Kasumi-1 (cell line): ENCODE data around the gene EIF2B1.

Experiments
- DNase-seq, 2 experiments: peaks; one replicate each; lab custom pipeline; 2025; lab: John Stamatoyannopoulos, UW

The EIF2B1 gene

DNA sequence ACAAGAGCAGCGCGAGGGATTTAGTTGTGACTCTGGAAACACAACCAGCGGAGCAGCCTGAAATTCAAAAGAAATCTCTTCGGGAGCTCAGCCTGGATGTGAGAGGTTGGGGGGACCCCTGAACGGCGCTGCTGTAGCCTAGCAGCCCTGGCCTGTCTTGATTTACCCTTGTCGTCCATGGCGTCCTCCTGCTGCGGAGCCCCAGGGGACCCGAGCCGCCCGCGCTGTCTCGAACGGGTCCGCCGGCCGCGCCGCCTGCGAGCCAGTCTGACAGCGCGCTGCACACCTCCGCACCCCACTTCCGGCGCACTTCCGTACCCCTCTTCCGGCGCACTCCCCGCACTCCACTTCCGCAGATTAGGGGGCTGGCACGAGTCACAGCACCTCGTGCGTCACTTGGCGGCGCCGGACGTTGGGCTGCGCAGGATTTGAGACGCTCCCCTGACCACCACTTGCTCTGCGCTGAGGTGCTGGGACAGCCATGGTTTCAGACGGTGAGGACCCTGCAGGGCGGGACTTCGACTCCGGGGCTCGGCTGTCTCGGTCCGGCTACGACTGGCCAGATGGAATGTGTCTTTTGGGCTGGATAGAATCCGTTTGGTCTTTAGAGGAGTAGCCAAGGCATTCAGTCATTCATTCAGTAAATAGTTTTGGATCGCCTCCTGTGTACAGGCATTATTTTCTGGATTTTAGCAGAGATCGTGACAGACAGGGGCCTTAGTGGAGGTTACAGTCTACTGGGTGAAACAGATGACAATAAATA, at the start of gene EIF2B1, which contains the start of gene GTF2H3:
TSS of gene EIF2B1 (minus strand) at position 308 of the 763 bp plus-strand sequence. CDS start at position 179, 129 bp downstream.
TSS of gene GTF2H3 (plus strand) at position 451 of the 763 bp plus-strand sequence. CDS start at position 482, 31 bp downstream.
- DNase-seq = peak; percentile 98 to 99

DNA sequence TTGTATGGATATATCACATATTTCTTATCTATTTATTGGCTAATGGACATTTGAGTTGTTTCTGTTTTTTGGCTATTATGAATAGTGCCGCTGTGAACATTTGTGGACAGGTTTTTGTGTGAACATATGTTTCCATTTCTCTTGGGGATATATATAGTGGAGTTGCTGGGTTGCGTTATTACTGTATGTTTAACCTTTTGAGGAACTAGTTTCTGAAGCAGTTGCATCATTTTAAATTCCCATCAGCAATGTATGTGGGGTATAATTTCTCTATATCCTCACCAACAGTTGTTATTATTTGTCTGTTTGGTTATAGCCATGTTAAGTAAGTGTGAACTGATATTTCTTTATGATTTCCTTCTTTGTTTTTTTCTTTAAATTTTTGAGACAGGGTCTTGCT, 48.1 kb upstream of the EIF2B1 start:
- DNase-seq = no peak

DNA sequence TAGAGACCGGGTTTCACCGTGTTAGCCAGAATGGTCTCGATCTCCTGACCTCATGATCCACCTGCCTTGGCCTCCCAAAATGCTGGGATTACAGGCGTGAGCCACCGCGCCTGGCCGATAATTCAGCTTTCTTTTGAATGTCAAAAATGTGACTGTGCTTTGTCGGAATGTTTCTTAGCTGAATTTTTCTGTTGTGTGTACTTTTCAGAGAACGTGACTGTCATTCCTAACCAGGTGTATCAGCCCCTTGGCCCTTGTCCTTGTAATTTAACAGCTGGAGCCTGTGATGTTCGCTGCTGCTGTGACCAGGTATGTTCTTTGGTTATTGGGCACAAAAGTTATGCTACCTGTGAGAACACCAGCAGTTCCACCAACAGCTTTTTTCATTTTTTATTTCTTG, 45.5 kb upstream of the EIF2B1 start:
- DNase-seq = no peak

DNA sequence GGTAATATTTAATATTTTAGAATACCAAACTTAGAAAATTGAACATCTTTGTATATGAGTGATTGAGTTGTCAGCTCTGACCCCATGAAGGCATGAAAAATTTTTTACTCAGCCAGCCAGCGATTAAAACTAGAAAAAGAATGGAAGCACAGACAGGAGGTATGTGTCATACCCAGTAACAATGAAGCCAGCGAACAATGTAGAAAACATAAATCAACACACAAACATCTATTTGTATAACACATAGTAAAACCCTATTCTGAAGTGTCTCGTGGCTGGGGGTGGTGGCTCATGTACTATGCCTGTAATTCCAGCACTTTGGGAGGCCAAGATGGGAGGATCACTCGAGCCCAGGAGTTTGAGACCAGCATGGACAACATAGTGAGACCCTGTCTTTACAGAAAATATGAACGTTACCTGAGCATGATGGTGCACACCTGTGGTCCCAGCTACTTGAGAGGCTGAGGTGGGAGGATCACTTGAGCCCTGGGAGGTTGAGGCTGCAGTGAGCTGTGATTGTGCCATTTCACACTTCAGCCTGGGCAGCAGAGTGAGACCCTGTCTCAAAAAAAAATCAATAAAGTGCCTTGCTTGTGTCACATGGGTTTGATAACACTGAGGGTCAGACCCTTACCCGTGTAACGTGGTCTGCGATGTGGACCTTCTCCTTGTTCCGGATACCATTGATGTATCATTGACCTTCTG, 43.3 kb upstream of the EIF2B1 start:
- DNase-seq = no peak

DNA sequence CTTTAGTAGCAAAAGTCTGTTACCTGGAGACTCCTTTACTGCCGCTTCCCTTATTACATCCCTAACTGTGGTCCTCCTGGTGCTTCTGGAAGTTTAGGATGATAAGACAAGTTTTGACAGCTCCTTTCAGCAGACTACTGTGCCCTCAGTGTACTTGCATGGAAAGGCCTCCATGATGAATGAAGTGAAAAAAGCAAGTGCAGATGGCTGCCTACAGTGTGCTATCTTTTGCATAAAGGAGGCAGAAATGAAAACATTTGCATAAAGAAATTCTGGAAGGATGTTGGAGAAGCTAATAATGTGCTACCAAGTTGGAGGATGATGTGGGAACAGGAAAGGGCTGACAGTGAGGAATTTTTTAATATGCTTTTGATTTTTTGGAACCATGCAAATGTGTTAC, 42.0 kb upstream of the EIF2B1 start:
- no peak for DNase-seq

DNA sequence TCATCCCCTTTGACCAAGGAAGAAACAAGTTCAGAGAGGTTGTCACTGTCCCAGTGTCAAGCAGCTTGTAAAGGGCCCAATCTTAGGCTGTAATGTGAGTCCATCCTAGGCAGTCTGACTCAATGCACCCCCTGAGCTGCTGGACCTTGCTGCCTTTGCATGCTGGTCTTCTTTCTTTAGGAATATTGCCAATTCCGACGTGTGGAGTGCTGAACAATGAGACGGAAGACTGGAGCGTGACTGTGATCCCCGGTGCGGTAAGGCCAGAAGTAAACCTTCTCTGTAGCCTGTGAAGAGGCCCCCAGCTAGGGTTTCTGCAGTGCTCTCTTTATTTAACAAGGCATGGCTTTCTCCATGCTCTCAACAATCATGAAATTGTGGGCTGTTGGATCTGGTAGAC, 38.4 kb upstream of the EIF2B1 start:
- DNase-seq = no peak

DNA sequence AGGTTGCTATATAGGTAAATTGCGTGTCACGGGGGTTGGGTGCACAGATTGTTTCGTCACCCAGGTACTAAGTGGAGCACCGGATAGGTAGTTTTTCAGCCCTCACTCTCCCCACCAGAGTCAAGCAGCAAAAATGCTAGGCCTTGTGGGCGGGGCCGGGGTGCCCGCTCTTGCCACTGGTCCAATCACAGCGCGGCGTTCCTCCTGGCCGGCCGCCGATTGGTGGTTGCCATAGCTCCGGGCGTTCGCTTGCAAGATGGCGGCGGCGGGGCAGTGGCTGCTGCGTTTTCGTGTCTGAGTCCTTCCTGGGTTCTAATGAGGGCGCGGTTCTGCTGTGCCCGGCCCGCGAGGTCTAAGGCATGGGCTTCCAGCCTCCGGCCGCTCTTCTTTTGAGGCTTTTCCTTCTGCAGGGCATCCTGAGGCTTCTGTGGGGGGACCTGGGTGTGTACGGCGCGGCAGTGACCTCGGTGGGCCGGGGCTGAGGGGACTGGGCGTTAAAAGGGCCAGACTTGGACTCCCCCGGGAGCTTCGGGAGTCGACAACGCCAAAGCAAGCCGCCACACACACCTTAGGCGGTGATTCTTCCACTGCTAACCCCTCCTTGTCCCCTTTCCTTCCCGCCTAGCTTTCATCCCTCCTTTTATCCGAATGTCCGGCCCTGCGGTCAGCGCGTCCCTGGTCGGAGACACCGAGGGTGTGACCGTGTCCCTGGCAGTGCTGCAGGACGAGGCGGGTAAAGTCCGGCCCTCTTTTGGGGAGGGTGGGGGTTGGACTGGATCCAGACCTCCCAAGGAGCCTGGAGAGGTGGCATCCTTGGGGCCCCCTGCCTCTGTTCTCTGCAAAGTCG, 37.6 kb upstream of the EIF2B1 start, which contains the start of gene TCTN2:
TSS of gene TCTN2 (plus strand) at position 232 of the 847 bp plus-strand sequence. CDS start at position 360, 128 bp downstream.
- no peak for DNase-seq

DNA sequence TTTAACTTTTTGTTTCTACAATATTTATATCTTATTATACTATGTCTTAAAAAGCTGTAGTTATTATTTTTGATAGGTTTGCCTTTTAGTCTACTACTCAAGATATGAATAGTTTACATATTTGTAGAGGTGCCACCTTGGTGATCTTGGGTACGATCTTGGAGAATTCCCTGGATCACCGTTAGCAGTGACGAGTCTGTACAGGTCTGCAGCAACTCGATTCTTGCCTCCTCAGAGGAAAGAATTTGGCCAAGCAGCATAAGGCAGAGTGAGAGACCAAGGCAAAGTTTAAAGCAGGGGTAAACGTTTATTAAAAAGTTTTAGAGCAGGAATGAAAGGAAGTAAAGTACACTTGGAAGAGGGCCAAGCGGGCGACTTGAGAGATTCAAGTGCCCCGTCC, 34.3 kb upstream of the EIF2B1 start:
- no peak for DNase-seq

DNA sequence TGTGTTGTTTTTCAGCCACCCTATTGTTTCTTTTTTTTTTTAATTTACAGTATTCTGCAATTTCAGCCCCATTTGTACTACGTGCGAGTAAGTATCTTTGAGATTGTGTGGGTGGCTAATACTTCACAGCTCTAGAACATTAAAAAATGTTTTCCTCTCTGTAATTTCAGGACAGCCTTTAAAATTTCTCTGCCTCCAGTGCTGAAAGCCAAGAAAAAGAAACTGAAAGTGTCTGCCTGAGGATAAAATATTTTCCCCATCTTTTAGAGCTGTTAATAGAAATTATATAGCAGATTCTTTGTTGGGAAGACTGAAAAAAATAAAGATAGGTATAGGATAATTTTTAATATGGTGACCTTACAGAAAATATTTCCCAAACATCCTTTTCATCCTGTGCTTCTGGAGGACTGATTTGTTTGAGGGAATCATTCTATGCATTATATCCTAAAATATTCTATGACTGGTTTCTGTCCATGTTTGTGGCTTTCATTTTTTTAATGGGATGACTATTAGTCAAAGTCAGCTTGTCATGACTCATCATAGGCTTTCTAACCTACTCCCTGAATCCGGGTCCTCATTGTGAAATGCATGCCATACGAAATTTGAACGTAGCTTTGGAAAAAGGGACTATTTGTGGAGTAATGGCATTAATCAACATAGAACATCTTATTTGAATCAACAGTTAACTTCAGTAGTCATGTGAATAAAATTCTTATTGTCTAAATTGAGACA, 26.7 kb upstream of the EIF2B1 start:
- DNase-seq = no peak

DNA sequence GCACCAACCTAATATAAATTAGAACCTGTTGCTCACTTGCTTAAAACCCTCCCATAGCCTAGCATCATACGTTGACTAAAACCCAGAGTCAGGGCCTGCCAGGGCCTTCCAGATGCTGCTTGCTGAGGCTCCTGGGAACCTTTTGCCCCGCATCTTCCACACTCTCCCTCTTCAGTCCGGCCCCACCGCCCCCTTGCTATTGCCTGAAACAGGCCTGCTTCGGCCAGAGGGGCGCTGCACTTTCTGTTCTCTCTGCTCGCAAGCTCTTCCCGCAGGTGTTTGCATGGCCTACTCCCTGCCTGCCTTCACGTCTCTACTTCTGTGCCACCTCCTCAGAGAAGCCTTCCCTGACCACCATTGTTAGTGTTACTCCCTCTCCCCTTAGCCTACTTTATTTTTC, 23.7 kb upstream of the EIF2B1 start:
- DNase-seq = no peak

DNA sequence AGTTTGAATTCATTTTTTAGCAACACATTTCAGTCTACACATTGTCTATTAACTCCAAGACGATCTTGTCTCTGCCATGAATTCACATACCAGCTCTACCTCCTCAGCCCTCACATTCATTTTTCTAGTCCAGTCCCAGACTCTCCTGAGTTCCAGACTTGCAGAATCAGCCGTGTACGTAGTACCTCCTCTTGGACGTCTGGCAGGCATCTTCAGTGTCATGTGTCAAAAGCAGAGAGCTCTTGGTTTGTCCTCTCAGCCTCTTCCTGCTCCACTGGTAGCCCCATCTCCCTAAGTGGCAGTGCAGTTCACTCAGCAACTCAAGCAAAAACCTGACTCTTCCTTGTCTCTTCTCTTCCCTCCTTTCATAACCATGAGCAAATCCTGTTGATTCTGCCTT, 22.9 kb upstream of the EIF2B1 start:
- DNase-seq = no peak

DNA sequence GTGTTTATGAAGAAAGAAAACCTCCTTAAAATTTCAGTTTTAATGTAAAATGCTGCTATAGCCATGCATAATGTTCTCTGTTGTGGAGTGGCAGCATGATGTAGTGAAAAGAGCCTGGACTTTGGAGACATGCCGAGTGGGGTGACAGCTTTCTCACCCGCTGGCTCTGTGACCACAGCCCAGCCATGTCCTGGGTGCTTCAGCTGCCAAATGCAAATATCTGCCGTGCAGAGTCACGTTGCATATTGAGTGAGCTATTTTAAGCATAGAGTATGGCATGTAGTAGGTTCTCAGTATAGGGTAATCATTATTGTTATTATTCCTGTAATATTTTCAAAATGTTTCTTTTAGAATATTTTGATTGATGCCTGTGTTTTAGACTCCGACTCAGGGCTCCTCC, 21.9 kb upstream of the EIF2B1 start:
- DNase-seq = no peak

DNA sequence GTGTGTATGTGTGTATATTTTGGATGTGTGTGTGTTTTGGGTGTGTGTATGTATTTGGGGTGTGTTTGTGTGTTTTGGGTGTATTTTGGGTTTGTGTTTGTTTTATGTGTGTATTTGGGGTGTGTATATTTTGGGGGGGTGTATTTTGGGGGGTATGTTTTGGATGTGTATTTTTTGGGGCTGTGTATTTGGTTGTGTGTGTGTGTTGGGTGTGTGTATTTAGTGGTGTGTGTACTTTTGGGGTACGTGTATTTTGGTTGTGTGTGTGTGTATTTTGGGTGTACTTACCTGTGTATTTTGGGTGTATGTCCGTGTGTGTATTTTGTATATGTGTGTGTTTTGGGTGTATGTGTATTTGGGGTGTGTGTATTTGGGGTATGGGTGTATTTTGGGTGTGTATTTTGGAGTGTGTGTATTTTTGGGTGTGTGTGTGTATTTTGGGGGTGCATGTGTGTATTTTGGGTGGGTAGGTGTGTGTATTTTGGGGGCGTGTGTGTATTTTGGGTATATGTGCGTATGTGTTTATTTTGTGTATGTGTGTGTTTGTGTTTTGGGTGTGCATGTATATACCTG, 20.7 kb upstream of the EIF2B1 start:
- no peak for DNase-seq

DNA sequence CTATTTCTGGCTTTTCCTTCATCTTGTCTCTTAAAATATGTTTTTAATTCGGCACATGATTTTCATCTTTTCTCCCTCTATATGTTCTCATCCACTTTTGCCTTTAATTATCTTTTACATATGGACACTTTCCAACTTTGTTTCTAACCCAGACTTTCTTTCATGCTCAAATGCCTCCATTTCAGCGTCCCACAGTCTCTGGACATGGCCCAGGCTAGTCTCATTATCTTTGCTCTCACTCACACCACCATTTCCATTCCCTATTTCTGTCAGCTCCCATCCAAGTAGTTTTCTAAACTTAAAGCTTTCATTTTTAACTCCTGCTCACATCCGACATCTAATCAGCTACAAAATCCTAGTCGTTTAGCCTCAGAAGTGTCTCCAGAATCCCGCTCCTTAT, 14.9 kb upstream of the EIF2B1 start:
- no peak for DNase-seq

DNA sequence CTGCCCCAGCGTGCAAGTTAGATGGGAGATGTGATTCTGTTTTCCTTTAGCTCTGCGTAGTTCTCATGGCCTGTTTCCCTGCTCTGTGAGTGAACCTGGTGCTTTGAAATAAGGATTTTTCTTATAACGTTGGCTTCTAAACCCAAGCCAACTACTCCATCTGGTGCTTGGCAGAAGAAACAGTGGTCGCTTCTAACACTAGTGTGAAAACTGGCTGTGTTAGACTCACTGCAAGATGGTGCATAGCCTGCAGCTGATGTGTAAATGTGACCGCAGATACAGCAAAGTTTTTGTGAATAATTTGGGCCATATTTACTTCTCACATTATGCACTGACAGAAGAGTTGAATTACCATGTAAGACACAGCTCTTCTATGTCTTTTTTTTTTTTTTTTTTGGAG, 12.4 kb upstream of the EIF2B1 start:
- DNase-seq = no peak

DNA sequence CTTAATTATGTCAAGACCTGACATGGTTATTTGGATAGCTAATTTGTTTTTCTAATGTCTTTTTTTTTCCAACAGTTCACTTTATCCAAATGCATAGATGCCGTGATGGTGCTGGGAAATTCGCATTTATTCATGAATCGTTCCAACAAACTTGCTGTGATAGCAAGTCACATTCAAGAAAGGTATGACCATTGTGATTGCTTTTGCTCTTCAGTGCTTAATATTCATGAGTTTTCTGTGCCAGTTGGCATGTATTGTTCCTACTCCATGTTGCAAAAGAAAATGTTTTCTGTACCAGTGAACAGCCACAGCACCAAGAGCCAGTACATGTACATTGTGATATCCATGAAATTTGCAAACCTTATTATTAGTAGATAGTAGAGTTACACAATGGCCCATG, 11.9 kb upstream of the EIF2B1 start:
- no peak for DNase-seq

DNA sequence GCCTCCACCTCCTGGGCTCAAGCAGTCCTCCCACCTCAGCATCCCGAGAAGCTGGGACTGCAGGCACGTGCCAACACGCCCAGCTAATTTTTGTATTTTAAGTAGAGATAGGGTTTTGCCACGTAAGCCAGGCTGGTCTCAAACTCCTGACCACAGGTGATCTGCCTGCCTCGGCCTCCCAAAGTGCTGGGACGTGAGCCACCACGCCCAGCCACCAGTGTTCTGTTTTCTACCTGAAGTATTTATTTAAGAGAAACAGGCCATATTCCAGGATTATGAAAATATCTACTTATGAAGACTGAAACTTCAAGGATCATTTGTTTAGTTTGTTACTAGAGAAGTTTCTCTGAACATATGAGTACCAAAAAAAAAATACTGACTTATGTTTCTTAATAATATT, 10.4 kb upstream of the EIF2B1 start:
- no peak for DNase-seq

DNA sequence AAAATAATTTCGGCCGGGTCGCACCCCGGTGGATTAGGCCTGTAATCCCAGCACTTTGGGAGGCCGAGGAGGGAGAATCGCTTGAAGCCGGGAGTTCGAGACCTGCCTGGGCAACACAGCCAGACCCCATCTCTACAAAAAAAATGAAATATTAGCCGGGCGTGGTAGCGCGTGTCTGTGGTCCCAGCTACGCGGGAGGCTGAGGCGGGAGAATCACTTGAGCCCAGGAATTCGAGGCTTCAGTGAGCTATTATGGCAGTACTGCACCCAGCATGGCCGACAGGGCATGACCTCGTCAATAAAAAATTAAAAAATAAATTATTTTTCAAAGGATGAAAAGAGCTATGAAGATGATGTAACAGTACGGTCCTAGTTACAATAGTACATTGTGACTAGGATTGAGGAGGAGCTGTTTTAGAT, 666 bp upstream of the EIF2B1 start:
- no peak for DNase-seq

DNA sequence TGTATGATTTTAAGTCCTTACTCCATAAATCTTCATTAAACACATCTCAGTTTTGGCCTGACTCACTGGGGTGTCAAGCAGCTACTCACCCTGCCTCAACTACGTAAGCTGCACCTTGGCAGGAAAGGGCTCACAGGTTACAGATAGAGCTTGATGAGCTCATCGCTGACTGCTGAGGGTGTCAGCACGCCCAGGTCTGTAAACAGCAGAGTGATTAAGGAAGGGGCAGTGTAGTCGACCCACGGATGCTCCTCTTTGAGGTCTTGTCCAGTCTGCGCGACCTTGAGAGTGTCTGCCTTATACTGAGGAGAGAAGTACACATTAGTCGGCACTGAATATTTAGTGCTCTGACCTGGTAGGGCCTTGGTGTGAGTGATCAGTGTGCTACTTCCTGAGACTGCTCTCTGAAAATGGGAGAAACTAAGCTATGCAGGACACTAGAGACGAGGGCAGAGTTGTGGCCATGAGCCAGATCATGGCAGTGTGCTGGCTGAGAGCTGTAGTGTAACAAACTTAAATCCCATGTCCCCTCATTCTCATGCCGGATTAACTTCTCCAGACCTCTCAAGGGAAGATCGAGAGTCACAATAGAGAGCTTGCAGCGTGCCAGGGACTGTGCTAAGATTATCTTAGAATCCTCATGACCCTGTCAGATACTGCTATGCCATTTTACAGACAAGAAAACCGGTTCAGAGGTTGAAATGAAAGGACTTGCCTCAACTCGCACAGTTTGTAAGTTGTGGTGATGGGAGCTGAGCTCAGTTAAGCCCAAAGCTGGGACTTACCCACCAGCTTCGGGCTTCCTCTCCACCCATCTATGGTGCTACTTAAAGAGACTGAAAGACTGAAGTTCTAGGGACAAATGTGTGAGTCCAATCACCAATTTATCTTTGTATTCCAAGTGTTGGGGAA, 11.6 kb downstream of the EIF2B1 start:
- no peak for DNase-seq

DNA sequence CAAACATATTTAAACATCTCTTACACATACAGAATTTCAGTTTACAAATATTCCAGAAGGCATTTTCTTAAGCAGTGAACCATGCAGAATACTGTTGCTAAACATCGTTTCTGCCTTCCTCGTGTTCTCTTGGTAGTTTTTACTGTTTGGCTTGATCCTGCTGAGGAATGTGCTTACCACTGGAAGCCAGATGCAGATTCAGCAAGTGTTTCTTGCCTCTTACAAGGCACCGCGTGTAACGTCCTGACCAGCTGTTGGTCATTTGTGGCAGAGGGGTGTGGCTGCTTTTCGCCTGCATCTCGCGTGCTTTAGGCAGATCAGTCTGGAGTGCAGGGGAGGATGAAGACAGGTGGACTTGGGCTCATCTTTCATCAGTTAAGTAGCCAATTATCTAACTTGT, 12.4 kb downstream of the EIF2B1 start:
- no peak for DNase-seq
